Breast epithelium (tissue), 4 donors: ENCODE measurements around the gene WFIKKN2. TPM values are rescaled to one million over a fixed set of nuclear protein-coding genes. Genes with fewer than 3 reads are reported as not detected.

Source experiments
- DNase-seq, 2 donors: peaks; one replicate each; pipeline ENCODE4 v3.0.0-alpha.2; 2019; ENCODE audit warnings: low spot score in 2 of 2
- H3K27ac ChIP-seq, 2 donors: fragments of 200-600 bp; sonication (generic) in 1 of 2; one replicate each; pipeline ENCODE4 v1.5.1; 2016 to 2019; ENCODE audit warnings: mild to moderate bottlenecking in 1 of 2
- H3K27me3 ChIP-seq, 2 donors: fragments of 200-600 bp; sonication (generic) in 1 of 2; one replicate each; pipeline versions ENCODE4 v1.5.1 to v1.6.0; 2017 to 2019; ENCODE audit warnings: control low read depth in 1 of 2, mild to moderate bottlenecking in 1 of 2
- H3K36me3 ChIP-seq: fragments of 200-600 bp; one replicate; pipeline ENCODE4 v1.5.1; 2019
- H3K4me1 ChIP-seq, 2 donors: fragments of 200-600 bp; sonication (generic); one replicate each; pipeline ENCODE4 v1.5.1; 2016 to 2019; ENCODE audit warnings: control low read depth in 1 of 2
- H3K4me3 ChIP-seq, 3 donors: fragments of 200-600 bp; sonication (generic); 1 replicate in 2 of 3; 2 replicates in 1 of 3; pipeline ENCODE4 v1.5.1; 2016 to 2019; ENCODE audit warnings: mild to moderate bottlenecking in 3 of 3, moderate library complexity in 2 of 3
- H3K9me3 ChIP-seq, 2 donors: fragments of 200-600 bp; sonication (generic) in 1 of 2; one replicate each; pipeline ENCODE4 v1.5.1; 2016 to 2019; ENCODE audit warnings: control low read depth in 1 of 2
- POLR2A ChIP-seq: fragments of 450-650 bp; IDR thresholded peaks from one replicate; pipeline ENCODE4 v1.6.1; 2016; ENCODE audit warnings: antibody characterized with exemption, mild to moderate bottlenecking, moderate library complexity
- POLR2AphosphoS5 ChIP-seq, 3 donors: sonication (generic); formaldehyde crosslinking; IDR thresholded peaks; one replicate each; pipeline ENCODE4 v1.6.1; 2017; ENCODE audit warnings: antibody characterized with exemption in 3 of 3
- intact Hi-C: fragments of 100-400 bp; cut with DNase I; formaldehyde crosslinking; loops from one replicate; pipeline ENCODE4 v1.15.1; 2023; ENCODE audit warnings: low total_unique reads
- total RNA-seq, 3 donors: library from RNA; depleted of rRNA; stranded (reverse); fragments of >200 nt; gene quantifications; one replicate each; pipeline ENCODE4 v1.1.0, GENCODE V29; 2016
- TF ChIP-seq, protein P1 (sequence below), 3 donors: fragments of 450-650 bp; IDR thresholded peaks; one replicate each; pipeline ENCODE4 v1.5.1; 2016 to 2017; ENCODE audit warnings: antibody characterized with exemption in 3 of 3, mild to moderate bottlenecking in 3 of 3, moderate library complexity in 3 of 3

WFIKKN2 gene
- total RNA-seq, 3 donors from 2014 or later = not detected

GRCh38 chr17:50842506-50843149 is 7.2 kb downstream of the WFIKKN2 start:
- Histone ChIP-seq H3K36me3 (no peaks in the 10 kb centered on the region), H3K9me3 (no peaks in the 10 kb centered on the region), H3K4me1 (no peaks in the 10 kb centered on the region), H3K27ac (no peak overlapping the region), H3K27me3 (no peaks in the 10 kb centered on the region), H3K4me3 (no peak overlapping the region)
- TF ChIP-seq POLR2A (no peak), POLR2AphosphoS5 (IDR thresholded peaks at IDR 0.05) (no peak)
- TF ChIP-seq, protein P1, sequence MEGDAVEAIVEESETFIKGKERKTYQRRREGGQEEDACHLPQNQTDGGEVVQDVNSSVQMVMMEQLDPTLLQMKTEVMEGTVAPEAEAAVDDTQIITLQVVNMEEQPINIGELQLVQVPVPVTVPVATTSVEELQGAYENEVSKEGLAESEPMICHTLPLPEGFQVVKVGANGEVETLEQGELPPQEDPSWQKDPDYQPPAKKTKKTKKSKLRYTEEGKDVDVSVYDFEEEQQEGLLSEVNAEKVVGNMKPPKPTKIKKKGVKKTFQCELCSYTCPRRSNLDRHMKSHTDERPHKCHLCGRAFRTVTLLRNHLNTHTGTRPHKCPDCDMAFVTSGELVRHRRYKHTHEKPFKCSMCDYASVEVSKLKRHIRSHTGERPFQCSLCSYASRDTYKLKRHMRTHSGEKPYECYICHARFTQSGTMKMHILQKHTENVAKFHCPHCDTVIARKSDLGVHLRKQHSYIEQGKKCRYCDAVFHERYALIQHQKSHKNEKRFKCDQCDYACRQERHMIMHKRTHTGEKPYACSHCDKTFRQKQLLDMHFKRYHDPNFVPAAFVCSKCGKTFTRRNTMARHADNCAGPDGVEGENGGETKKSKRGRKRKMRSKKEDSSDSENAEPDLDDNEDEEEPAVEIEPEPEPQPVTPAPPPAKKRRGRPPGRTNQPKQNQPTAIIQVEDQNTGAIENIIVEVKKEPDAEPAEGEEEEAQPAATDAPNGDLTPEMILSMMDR (IDR thresholded peaks at IDR 0.05) = no peak
- no peak for DNase-seq
- intact Hi-C loops = loop anchor here (5.0 to 10.0 kb wide), 2 partner anchors 55 to 298 kb away; partner anchors contain the start of gene SPATA20

- Histone ChIP-seq H3K27me3 (no peaks in the 10 kb centered on the region), H3K27ac (no peak overlapping the region), H3K4me1 (no peaks in the 10 kb centered on the region), H3K9me3 (no peaks in the 10 kb centered on the region), H3K36me3 (no peaks in the 10 kb centered on the region), H3K4me3 (no peak overlapping the region)
- TF ChIP-seq POLR2AphosphoS5 (IDR thresholded peaks at IDR 0.05) (no peak), POLR2A (no peak)
- TF ChIP-seq, protein P1 (IDR thresholded peaks at IDR 0.05) = no peak
- DNase-seq = no peak
- intact Hi-C loops = loop anchor here (5.0 to 10.0 kb wide), 2 partner anchors 56 to 299 kb away; partner anchors contain the start of gene SPATA20
Measured at GRCh38 chr17:50843150-50843905, 7.9 kb downstream of the WFIKKN2 start.

DNA sequence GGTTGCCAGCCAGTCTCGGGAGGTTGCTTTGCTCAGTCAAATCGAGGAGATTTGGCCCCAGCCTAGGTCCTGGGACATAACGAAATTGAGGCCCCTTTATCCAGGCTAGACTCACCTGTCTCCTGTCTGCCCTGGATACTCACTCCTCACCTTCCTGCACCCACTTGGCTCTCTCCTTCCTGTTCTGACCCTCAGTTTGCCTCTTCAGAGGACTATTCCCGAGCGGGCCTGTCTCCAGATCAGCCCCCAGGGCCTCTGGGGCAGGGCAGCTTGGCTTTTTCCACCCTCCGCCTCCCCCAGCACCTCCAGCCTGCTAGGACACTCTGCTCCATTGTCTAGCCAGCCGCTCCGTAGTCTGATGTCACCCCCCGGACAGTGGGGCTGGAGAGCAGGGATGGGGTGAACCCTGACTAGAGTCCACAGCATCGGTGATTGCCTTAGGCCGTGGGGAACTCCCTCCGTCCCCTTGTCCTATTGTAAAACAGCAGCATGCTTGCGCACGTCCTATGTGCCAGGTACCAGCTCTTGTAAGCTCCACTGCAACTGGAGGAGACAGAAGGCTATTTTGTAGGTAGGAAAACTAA is 8.8 kb downstream of the WFIKKN2 start:
- no peak for DNase-seq
- H3K9me3 ChIP-seq = no peaks in the 10 kb centered on the region
- intact Hi-C loops = loop anchor here (5.0 to 10.0 kb wide), 2 partner anchors 57 to 299 kb away; partner anchors contain the start of gene SPATA20

GRCh38 chr17:50845240-50846147 is 10.1 kb downstream of the WFIKKN2 start:
- peak in 1 of 2 donors; percentile 53 for DNase-seq

More for the DNA sequence above, 8.8 kb downstream of the WFIKKN2 start:
- H3K4me3 ChIP-seq = no peak overlapping the region
- H3K27me3 ChIP-seq = no peaks in the 10 kb centered on the region
- H3K27ac ChIP-seq = peak overlapping the region in 1 of 2 donors; percentile 32
- no peaks in the 10 kb centered on the region for H3K4me1 ChIP-seq
- H3K36me3 ChIP-seq = no peaks in the 10 kb centered on the region
- TF ChIP-seq POLR2A (no peak), POLR2AphosphoS5 (IDR thresholded peaks at IDR 0.05) (no peak)
- TF ChIP-seq, protein P1 (IDR thresholded peaks at IDR 0.05) = no peak

More at GRCh38 chr17:50845240-50846147, 10.1 kb downstream of the WFIKKN2 start:
- TF ChIP-seq POLR2A = no peak
- no peak for TF ChIP-seq POLR2AphosphoS5 (IDR thresholded peaks at IDR 0.05)
- TF ChIP-seq, protein P1 (IDR thresholded peaks at IDR 0.05) = no peak
- Histone ChIP-seq H3K27ac (peak overlapping the region; percentile 19 to 69), H3K9me3 (no peaks in the 10 kb centered on the region), H3K4me3 (no peak overlapping the region), H3K27me3 (no peaks in the 10 kb centered on the region), H3K36me3 (no peaks in the 10 kb centered on the region), H3K4me1 (no peaks in the 10 kb centered on the region)
- intact Hi-C loops = loop anchor here (10.0 kb wide), 1 partner anchor 301 kb away; the partner anchor contains the start of gene SPATA20
